Heart left ventricle (tissue), 16 donors: ENCODE results near the gene KCNIP3. TPM values are rescaled to one million over a fixed set of nuclear protein-coding genes. Genes with fewer than 3 reads are reported as not detected.

Experiments used
- ATAC-seq, 4 donors: fragments of 200-7000 bp; cut with Tn5 transposase; one replicate each; pipeline ENCODE4 v1.9.1; 2020 to 2022; ENCODE audit warnings: moderate library complexity in 4 of 4, mild to moderate bottlenecking in 3 of 4, moderate number of reproducible peaks in 1 of 4
- DNase-seq, 5 donors: peaks; one replicate each; pipeline ENCODE4 v3.0.0-alpha.2; 2020
- H3K27ac ChIP-seq, 12 donors: fragments of 200-600 bp; sonication (generic) in 4 of 12; one replicate each; pipeline versions ENCODE4 v1.5.0 to v1.8.0; 2016 to 2022; ENCODE audit warnings: mild to moderate bottlenecking in 2 of 12
- H3K27me3 ChIP-seq, 9 donors: fragments of 200-600 bp; sonication (generic) in 2 of 9; one replicate each; pipeline versions ENCODE4 v1.5.1 to v1.8.0; 2016 to 2022; ENCODE audit warnings: mild to moderate bottlenecking in 3 of 9
- H3K36me3 ChIP-seq, 9 donors: fragments of 200-600 bp; sonication (generic) in 2 of 9; one replicate each; pipeline versions ENCODE4 v1.5.0 to v1.8.0; 2018 to 2022; ENCODE audit warnings: mild to moderate bottlenecking in 2 of 9
- H3K4me1 ChIP-seq, 12 donors: fragments of 200-600 bp; sonication (generic) in 4 of 12; one replicate each; pipeline versions ENCODE4 v1.5.0 to v1.8.0; 2016 to 2022; ENCODE audit warnings: mild to moderate bottlenecking in 3 of 12
- H3K4me3 ChIP-seq, 12 donors: fragments of 200-600 bp; sonication (generic) in 4 of 12; one replicate each; pipeline versions ENCODE4 v1.5.0 to v1.8.0; 2017 to 2022; ENCODE audit warnings: mild to moderate bottlenecking in 9 of 12, moderate library complexity in 4 of 12
- H3K9me3 ChIP-seq, 12 donors: fragments of 200-600 bp; sonication (generic) in 4 of 12; one replicate each; pipeline versions ENCODE4 v1.5.0 to v1.8.0; 2016 to 2022; ENCODE audit warnings: mild to moderate bottlenecking in 1 of 12
- POLR2A ChIP-seq, 2 donors: fragments of 450-650 bp; IDR thresholded peaks; one replicate each; pipeline ENCODE4 v1.6.1; 2017; ENCODE audit warnings: antibody characterized with exemption in 2 of 2, mild to moderate bottlenecking in 2 of 2, moderate library complexity in 2 of 2
- WGBS, 4 donors: extraction: QIAGEN DNeasy Blood & Tissue Kit in 2 of 4; methylation state at CpG; one replicate each; pipeline versions ENCODE4 v1.1.5 to v1.1.7; 2013 to 2018; 5-methylcytosine and 5-hydroxymethylcytosine counted together
- intact Hi-C, 10 donors: fragments of 100-400 bp; cut with DNase I; formaldehyde crosslinking; loops; one replicate each; pipeline versions ENCODE4 v1.11.1 to v1.14.2; 2022
- polyA plus RNA-seq, 2 donors: library from polyadenylated mRNA; stranded (reverse); fragments of 200-250 nt; gene quantifications; one replicate each; pipeline ENCODE4 v1.2.3, GENCODE V29; 2013
- total RNA-seq, 9 donors: library from RNA; depleted of rRNA in 2 of 9; stranded (reverse); fragments of >200 nt in 2 of 9; fragmentation: NEBNext Ultra II Directional in 3 of 9; extraction: Animal tissue kit (Norgen Biotek cat#: 25700) in 3 of 9; gene quantifications; one replicate each; pipeline versions ENCODE4 v1.1.0 to v1.2.4, GENCODE V29; 2016 to 2023
- TF ChIP-seq, protein P1 (sequence below), 12 donors: fragments of 200-600 bp; sonication (generic) in 4 of 12; IDR thresholded peaks; one replicate each; pipeline versions ENCODE4 v1.5.0 to v1.8.0; 2018 to 2022; ENCODE audit warnings: antibody characterized with exemption in 12 of 12, mild to moderate bottlenecking in 5 of 12
- donor health status: ischemic (EF 13 %, LVEDD 7.1; RV severe dilation, severe dysfunction).
- donor health status: healthy with polysubstance abuse.
- donor health status: DM: no; HTN: yes; CAD: no.
- donor health status: DM: no; HTN: no; CAD: no.
- donor health status: ischemic (EF 25% LVEDD 6.9; RV normal size, moderate dysfunction).
- donor health status: ischemic (EF 25% LVEDD 5.7; RV mildly dilated, moderate dysfunction).
- donor health status: healthy.
- donor health status: DM: yes; HTN: yes; CAD: no.
- donor health status: ischemic (EF 35%, LVEDD 5.7; RV mildly dilated, moderate dysfunction).
- donor health status: nonischemic (EF 11% LVEDD 7.7; RV severe dilation, severe dysfunction).
- donor health status: DM: yes; HTN: yes; CAD: no.
- donor health status: PGD.
- donor health status: ischemic (EF 29% LVEDD 5.4; RV normal size, mild dysfunction).
- donor health status: nonischemic (EF 23%, LVEDD 6.1; RV moderate dilation, normal function).

The KCNIP3 gene
- total and polyA plus RNA-seq, 11 donors = 2.7 to 8.3 (median 4.0) TPM

DNA sequence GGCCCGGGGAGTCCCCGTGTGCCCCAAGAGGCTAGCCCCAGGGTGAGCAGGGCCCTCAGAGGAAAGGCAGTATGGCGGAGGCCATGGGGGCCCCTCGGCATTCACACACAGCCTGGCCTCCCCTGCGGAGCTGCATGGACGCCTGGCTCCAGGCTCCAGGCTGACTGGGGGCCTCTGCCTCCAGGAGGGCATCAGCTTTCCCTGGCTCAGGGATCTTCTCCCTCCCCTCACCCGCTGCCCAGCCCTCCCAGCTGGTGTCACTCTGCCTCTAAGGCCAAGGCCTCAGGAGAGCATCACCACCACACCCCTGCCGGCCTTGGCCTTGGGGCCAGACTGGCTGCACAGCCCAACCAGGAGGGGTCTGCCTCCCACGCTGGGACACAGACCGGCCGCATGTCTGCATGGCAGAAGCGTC lies 88.4 kb downstream of the KCNIP3 start:
- DNase-seq = no peak
- no peak overlapping the region for H3K27ac ChIP-seq

GRCh38 chr2:95386031-95386430 lies 88.9 kb downstream of the KCNIP3 start:
- ATAC-seq (no peak), DNase-seq (no peak)
- no peak overlapping the region for H3K4me3 ChIP-seq
- intact Hi-C loops = loop anchor here in 1 of 10 donors (5.0 kb wide), 1 partner anchor 39 kb away; no protein-coding TSS in a partner anchor
- H3K4me1 ChIP-seq = peaks cover 0 to 21% (median 6%) of the 10 kb centered on the region in 12 donors
- peaks cover 0 to 6% (median 0%) of the 10 kb centered on the region in 9 donors for H3K27me3 ChIP-seq
- TF ChIP-seq, protein P1, sequence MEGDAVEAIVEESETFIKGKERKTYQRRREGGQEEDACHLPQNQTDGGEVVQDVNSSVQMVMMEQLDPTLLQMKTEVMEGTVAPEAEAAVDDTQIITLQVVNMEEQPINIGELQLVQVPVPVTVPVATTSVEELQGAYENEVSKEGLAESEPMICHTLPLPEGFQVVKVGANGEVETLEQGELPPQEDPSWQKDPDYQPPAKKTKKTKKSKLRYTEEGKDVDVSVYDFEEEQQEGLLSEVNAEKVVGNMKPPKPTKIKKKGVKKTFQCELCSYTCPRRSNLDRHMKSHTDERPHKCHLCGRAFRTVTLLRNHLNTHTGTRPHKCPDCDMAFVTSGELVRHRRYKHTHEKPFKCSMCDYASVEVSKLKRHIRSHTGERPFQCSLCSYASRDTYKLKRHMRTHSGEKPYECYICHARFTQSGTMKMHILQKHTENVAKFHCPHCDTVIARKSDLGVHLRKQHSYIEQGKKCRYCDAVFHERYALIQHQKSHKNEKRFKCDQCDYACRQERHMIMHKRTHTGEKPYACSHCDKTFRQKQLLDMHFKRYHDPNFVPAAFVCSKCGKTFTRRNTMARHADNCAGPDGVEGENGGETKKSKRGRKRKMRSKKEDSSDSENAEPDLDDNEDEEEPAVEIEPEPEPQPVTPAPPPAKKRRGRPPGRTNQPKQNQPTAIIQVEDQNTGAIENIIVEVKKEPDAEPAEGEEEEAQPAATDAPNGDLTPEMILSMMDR (IDR thresholded peaks at IDR 0.05) = no peak
- TF ChIP-seq POLR2A (IDR thresholded peaks at IDR 0.05) = no peak
- no peak overlapping the region for H3K27ac ChIP-seq
- no peaks in the 10 kb centered on the region for H3K36me3 ChIP-seq
- WGBS, 4 donors = 73 to 91% (median 83%) methylated on average over 6 of the region's 6 CpGs
- H3K9me3 ChIP-seq = no peaks in the 10 kb centered on the region

More for the DNA sequence above, 88.4 kb downstream of the KCNIP3 start:
- no peaks in the 10 kb centered on the region for H3K9me3 ChIP-seq
- peaks cover 0 to 21% (median 6%) of the 10 kb centered on the region in 12 donors for H3K4me1 ChIP-seq
- H3K36me3 ChIP-seq = no peaks in the 10 kb centered on the region
- H3K27me3 ChIP-seq = peaks cover 0 to 6% (median 0%) of the 10 kb centered on the region in 9 donors
- WGBS, 4 donors = 70 to 78% (median 72%) methylated on average over 9 to 12 of the region's 12 CpGs
- intact Hi-C loops = loop anchor here in 1 of 10 donors (5.0 kb wide), 1 partner anchor 38 kb away; no protein-coding TSS in a partner anchor
- ATAC-seq = peak in 2 of 4 donors; percentile 2 to 12
- no peak overlapping the region for H3K4me3 ChIP-seq
- no peak for TF ChIP-seq POLR2A (IDR thresholded peaks at IDR 0.05)
- TF ChIP-seq, protein P1 (IDR thresholded peaks at IDR 0.05) = no peak

DNA sequence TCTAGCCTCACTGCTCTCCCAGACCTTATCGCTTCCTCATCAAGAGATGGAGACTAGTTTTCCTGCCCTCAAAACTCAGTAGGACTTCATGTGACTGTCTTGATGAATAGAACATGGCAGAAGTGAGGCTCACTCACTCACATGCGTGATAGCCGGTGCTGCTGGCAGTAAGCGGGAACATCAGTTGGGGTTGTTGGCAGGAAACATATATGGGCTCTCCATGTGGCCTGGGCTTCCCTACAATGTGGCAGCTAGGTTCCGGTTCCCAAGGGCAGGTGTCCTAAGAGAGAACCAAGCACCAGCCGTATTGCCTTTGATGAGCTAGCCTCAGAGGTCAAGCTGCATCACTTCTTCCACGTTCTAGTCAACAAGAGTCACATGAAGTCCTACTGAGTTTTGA lies 90.2 kb downstream of the KCNIP3 start:
- TF ChIP-seq, protein P1 (IDR thresholded peaks at IDR 0.05) = no peak
- TF ChIP-seq POLR2A (IDR thresholded peaks at IDR 0.05) = no peak
- no peaks in the 10 kb centered on the region for H3K9me3 ChIP-seq
- no peak overlapping the region for H3K27ac ChIP-seq
- DNase-seq (no peak), ATAC-seq (no peak)
- no peaks in the 10 kb centered on the region for H3K36me3 ChIP-seq
- intact Hi-C loops = loop anchor here in 1 of 10 donors (5.0 kb wide), 1 partner anchor 40 kb away; no protein-coding TSS in a partner anchor
- WGBS, 4 donors = 85 to 90% (median 89%) methylated on average over 7 of the region's 7 CpGs
- H3K27me3 ChIP-seq = peaks cover 0 to 6% (median 0%) of the 10 kb centered on the region in 9 donors
- peaks cover 0 to 22% (median 9%) of the 10 kb centered on the region in 12 donors for H3K4me1 ChIP-seq
- H3K4me3 ChIP-seq = no peak overlapping the region

DNA sequence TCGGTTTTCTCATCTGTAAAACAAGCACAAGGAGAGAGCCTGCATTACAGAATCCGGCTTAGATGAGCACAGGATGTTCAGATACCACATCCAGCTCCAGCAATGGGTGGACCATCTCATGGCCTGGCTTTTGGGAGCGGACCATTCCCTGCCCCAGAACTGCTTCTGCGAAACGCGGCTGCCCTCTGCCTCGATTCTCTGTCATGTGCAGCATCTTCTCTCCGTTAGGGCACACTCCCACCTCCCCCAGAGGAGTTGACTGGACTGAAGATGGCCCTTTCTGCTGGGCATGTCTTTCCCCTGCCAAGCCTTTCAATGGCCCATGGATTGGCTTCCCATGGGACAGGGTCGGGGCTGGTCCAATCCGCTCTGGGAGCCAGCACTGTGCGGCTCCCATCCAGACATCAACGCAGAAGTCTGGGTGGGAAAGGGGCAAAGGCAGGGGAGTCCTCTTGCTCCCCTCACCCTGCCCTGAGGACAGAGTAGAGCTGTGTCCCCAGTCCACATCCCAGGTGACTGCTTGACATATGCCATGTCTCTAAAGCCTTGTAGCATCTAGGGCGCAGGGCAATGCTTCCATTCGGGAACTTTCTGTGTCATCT lies 91.0 kb downstream of the KCNIP3 start:
- Histone ChIP-seq H3K27ac (no peak overlapping the region), H3K4me3 (no peak overlapping the region), H3K36me3 (no peaks in the 10 kb centered on the region), H3K27me3 (peaks cover 0 to 6% (median 0%) of the 10 kb centered on the region in 9 donors), H3K9me3 (no peaks in the 10 kb centered on the region), H3K4me1 (peaks cover 0 to 22% (median 9%) of the 10 kb centered on the region in 12 donors)
- intact Hi-C loops = loop anchor here in 1 of 10 donors (5.0 kb wide), 1 partner anchor 41 kb away; no protein-coding TSS in a partner anchor
- 84 to 87% (median 86%) methylated on average over 14 of the region's 14 CpGs for WGBS, 4 donors
- no peak for TF ChIP-seq POLR2A (IDR thresholded peaks at IDR 0.05)
- TF ChIP-seq, protein P1 (IDR thresholded peaks at IDR 0.05) = no peak
- DNase-seq = no peak
- ATAC-seq = no peak
